GM21381 (cell line): ENCODE measurements around the gene RAB20.
A peak's percentile ranks its signal among the peaks of the same experiment; 100 is the strongest.
"Not testable (repeated sequence)": the region's sequence is repeated elsewhere in the genome, so short reads cannot be mapped to it uniquely, and the experiment has no call there.

Source experiments
- ATAC-seq: cut with Tn5 transposase; IDR thresholded peaks from one replicate; pipeline ENCODE4 v1.9.1; 2021; ENCODE audit warnings: mild to moderate bottlenecking, moderate library complexity; ENCODE audit not compliant: unreplicated experiment

Gene RAB20

GRCh38 chr13:110575322-110576069 is 14.0 kb upstream of the RAB20 start:
- ATAC-seq: peak; percentile 91

- no peak for ATAC-seq
Observed at GRCh38 chr13:110574161-110574560, 12.6 kb upstream of the RAB20 start.

- ATAC-seq: no peak
Observed at GRCh38 chr13:110572778-110573118, 11.2 kb upstream of the RAB20 start.

GRCh38 chr13:110571896-110572777 is 10.6 kb upstream of the RAB20 start:
- no peak for ATAC-seq

- ATAC-seq: no peak
Observed at GRCh38 chr13:110570886-110571285, 9.4 kb upstream of the RAB20 start.

- ATAC-seq: not testable (repeated sequence)
Observed at GRCh38 chr13:110569962-110570361, 8.4 kb upstream of the RAB20 start.

- no peak for ATAC-seq
Observed at GRCh38 chr13:110568612-110569011, 7.1 kb upstream of the RAB20 start.

GRCh38 chr13:110566171-110566570 is 4.6 kb upstream of the RAB20 start:
- ATAC-seq: no peak

GRCh38 chr13:110565296-110565695 is 3.8 kb upstream of the RAB20 start:
- no peak for ATAC-seq

GRCh38 chr13:110564472-110564985 is 3.0 kb upstream of the RAB20 start:
- ATAC-seq: no peak

- ATAC-seq: no peak
Observed at GRCh38 chr13:110563463-110563774, 1.9 kb upstream of the RAB20 start.

GRCh38 chr13:110562696-110563462 is 1.4 kb upstream of the RAB20 start:
- no peak for ATAC-seq

GRCh38 chr13:110562036-110562597 is 595 bp upstream of the RAB20 start:
- no peak for ATAC-seq

- ATAC-seq: peak; percentile 22
Observed at GRCh38 chr13:110560601-110561343, 750 bp downstream of the RAB20 start.

- no peak for ATAC-seq
Observed at GRCh38 chr13:110559986-110560385, 1.5 kb downstream of the RAB20 start.

GRCh38 chr13:110559429-110559943 is 2.0 kb downstream of the RAB20 start:
- no peak for ATAC-seq

- ATAC-seq: no peak
Observed at GRCh38 chr13:110557610-110558305, 3.8 kb downstream of the RAB20 start.

- ATAC-seq: no peak
Observed at GRCh38 chr13:110557082-110557481, 4.4 kb downstream of the RAB20 start.

- no peak for ATAC-seq
Observed at GRCh38 chr13:110556224-110556606, 5.3 kb downstream of the RAB20 start.
